B cell (primary cell): ENCODE results near the gene C10orf90. TPM values are rescaled to one million over a fixed set of nuclear protein-coding genes. Genes with fewer than 3 reads are reported as not detected.

ENCODE experiments used
- ATAC-seq: fragments of 200-7000 bp; cut with Tn5 transposase; one replicate; pipeline ENCODE4 v1.10.0; 2021; ENCODE audit warnings: low read depth, mild to moderate bottlenecking, moderate number of reproducible peaks, moderate library complexity
- CTCF ChIA-PET: fragments of 350-600 bp; sonication (Branson Sonifier 250); formaldehyde crosslinking; loops from one replicate; lab custom pipeline; 2021; ENCODE audit warnings: antibody characterized with exemption, inconsistent platforms; lab: Charles Lee
- POLR2A ChIA-PET: fragments of 350-600 bp; sonication (Branson Sonifier 250); formaldehyde crosslinking; loops from one replicate; lab custom pipeline; 2021; ENCODE audit warnings: antibody characterized with exemption; lab: Charles Lee
- DNase-seq: peaks from one replicate; pipeline ENCODE4 v3.0.0; 2013
- H2AFZ ChIP-seq: 2 replicates; pipeline ENCODE4 v1.6.1; 2012; ENCODE audit warnings: mild to moderate bottlenecking, low read depth, low read length; ENCODE audit not compliant: insufficient read depth, poor library complexity, severe bottlenecking
- H3K27ac ChIP-seq, 2 donors: 1 replicate in 1 of 2; 2 replicates in 1 of 2; pipeline ENCODE4 v1.5.1; 2012 to 2013; ENCODE audit warnings: low read length in 2 of 2, mild to moderate bottlenecking in 2 of 2, moderate library complexity in 1 of 2
- H3K27me3 ChIP-seq, 4 experiments: fragments of 200-600 bp in 1 of 4; sonication (generic) in 1 of 4; replicated peaks in 1 of 4; 1 replicate in 2 of 4; 2 replicates in 2 of 4; pipeline versions ENCODE4 v1.6.1 to v1.7.0; 2013 to 2016; ENCODE audit warnings: low read length in 3 of 4, mild to moderate bottlenecking in 2 of 4, mixed read lengths in 1 of 4, moderate library complexity in 1 of 4; ENCODE audit not compliant: insufficient read depth in 4 of 4, control insufficient read depth in 3 of 4; ENCODE audit errors: control extremely low read depth in 1 of 4
- H3K36me3 ChIP-seq, 2 experiments: replicated peaks in 1 of 2; 1 replicate in 1 of 2; 2 replicates in 1 of 2; pipeline versions ENCODE4 v1.6.1 to v1.7.1; 2013; ENCODE audit warnings: low read length in 1 of 2; ENCODE audit not compliant: insufficient read depth in 2 of 2, control insufficient read depth in 1 of 2; ENCODE audit errors: control extremely low read depth in 1 of 2, extremely low read depth in 1 of 2
- H3K4me1 ChIP-seq, 2 donors: fragments of 200-600 bp in 1 of 2; sonication (generic) in 1 of 2; 1 replicate in 1 of 2; 2 replicates in 1 of 2; pipeline versions ENCODE4 v1.5.1 to v1.6.1; 2013 to 2017; ENCODE audit warnings: low read length in 2 of 2; ENCODE audit not compliant: control insufficient read depth in 2 of 2, insufficient read depth in 2 of 2
- H3K4me2 ChIP-seq: replicated peaks from 2 replicates; pipeline ENCODE3; 2012; ENCODE audit warnings: mild to moderate bottlenecking, low read depth, low read length; ENCODE audit not compliant: poor library complexity, severe bottlenecking
- H3K4me3 ChIP-seq, 5 experiments: fragments of 200-600 bp in 1 of 5; sonication (generic) in 1 of 5; 1 replicate in 3 of 5; 2 replicates in 2 of 5; pipeline versions ENCODE4 v1.5.1 to v1.7.0; 2011 to 2016; ENCODE audit warnings: low read length in 4 of 5, mild to moderate bottlenecking in 4 of 5, low read depth in 2 of 5, control low read depth in 1 of 5, moderate library complexity in 1 of 5; ENCODE audit not compliant: insufficient read depth in 1 of 5; ENCODE audit errors: control extremely low read depth in 1 of 5, extremely low read depth in 1 of 5
- H3K79me2 ChIP-seq: fragments of 200-600 bp; sonication (generic); one replicate; pipeline ENCODE4 v1.6.0; 2016; ENCODE audit warnings: low read length; ENCODE audit not compliant: control insufficient read depth, insufficient read depth
- H3K9ac ChIP-seq: fragments of 200-600 bp; sonication (generic); 2 replicates; pipeline ENCODE4 v1.6.1; 2017; ENCODE audit warnings: mild to moderate bottlenecking, low read length, moderate library complexity
- H3K9me3 ChIP-seq, 3 donors: one replicate each; pipeline versions ENCODE4 v1.6.1 to v1.7.1; 2013; ENCODE audit warnings: low read length in 2 of 3; ENCODE audit not compliant: control insufficient read depth in 2 of 3, insufficient read depth in 1 of 3; ENCODE audit errors: control extremely low read depth in 1 of 3
- H4K20me1 ChIP-seq: 2 replicates; pipeline ENCODE4 v1.6.0; 2012; ENCODE audit warnings: mild to moderate bottlenecking, low read length; ENCODE audit not compliant: insufficient read depth, control insufficient read depth, poor library complexity, severe bottlenecking
- H3K27ac Mint-ChIP-seq: one replicate; pipeline ENCODE4 v1.8.0; 2021; ENCODE audit warnings: mixed read lengths
- H3K27me3 Mint-ChIP-seq: one replicate; pipeline ENCODE4 v1.8.0; 2021; ENCODE audit warnings: mixed read lengths
- H3K4me1 Mint-ChIP-seq: one replicate; pipeline ENCODE4 v1.8.0; 2021; ENCODE audit warnings: mixed read lengths
- H3K4me3 Mint-ChIP-seq: one replicate; pipeline ENCODE4 v1.8.0; 2021; ENCODE audit warnings: mixed read lengths
- H3K9me3 Mint-ChIP-seq: one replicate; pipeline ENCODE4 v1.8.0; 2022; ENCODE audit warnings: mixed read lengths; ENCODE audit not compliant: insufficient read depth
- CTCF ChIP-seq: fragments of 200-600 bp; IDR thresholded peaks from one replicate; pipeline ENCODE4 v1.8.0; 2022; ENCODE audit warnings: antibody characterized with exemption, mild to moderate bottlenecking
- EZH2 ChIP-seq: IDR thresholded peaks from 2 replicates; pipeline ENCODE4 v1.6.1; 2012; ENCODE audit warnings: borderline replicate concordance, low read depth, mild to moderate bottlenecking, moderate library complexity, low read length; ENCODE audit not compliant: insufficient read depth, poor library complexity, severe bottlenecking
- WGBS: methylation state at CpG from one replicate; pipeline ENCODE4 v1.1.5; 2013; ENCODE audit warnings: missing lambda C conversion rate; ENCODE audit not compliant: insufficient coverage; 5-methylcytosine and 5-hydroxymethylcytosine counted together
- intact Hi-C: fragments of 100-400 bp; cut with micrococcal nuclease; formaldehyde crosslinking; loops from one replicate; pipeline ENCODE4 v1.10.0; 2022
- polyA plus RNA-seq: library from polyadenylated mRNA; depleted of rRNA; stranded (reverse); fragments of >200 nt; gene quantifications from 2 replicates; pipeline ENCODE4 v1.2.3, GENCODE V29; 2012
- total RNA-seq, 2 donors: library from RNA; stranded (reverse); fragments of 120-200 nt in 1 of 2; gene quantifications; 1 replicate in 1 of 2; 2 replicates in 1 of 2; pipeline versions ENCODE4 v1.2.3 to v1.2.4, GENCODE V29; 2013 to 2022

Gene C10orf90
- total and polyA plus RNA-seq, 2 donors (not counting 1 experiment from before 2014, with no cell fraction given) = not detected

- Histone ChIP-seq H3K27me3 (no peaks in the 10 kb centered on the region), H3K4me2 (no peak overlapping the region), H3K79me2 (no peaks in the 10 kb centered on the region), H3K9ac (no peak overlapping the region), H4K20me1 (no peaks in the 10 kb centered on the region), H3K4me3 (no peak overlapping the region), H3K27ac (no peak overlapping the region), H3K9me3 (no peaks in the 10 kb centered on the region), H3K4me1 (no peaks in the 10 kb centered on the region), H2AFZ (no peak overlapping the region), H3K36me3 (no peaks in the 10 kb centered on the region)
- Mint-ChIP-seq H3K27ac (no peak overlapping the region), H3K9me3 (no peaks in the 10 kb centered on the region), H3K4me1 (no peaks in the 10 kb centered on the region), H3K4me3 (no peak overlapping the region), H3K27me3 (no peaks in the 10 kb centered on the region)
- POLR2A ChIA-PET = no interaction called here
- intact Hi-C loops = no loop called here
- 100% methylated on average over 1 of the region's 2 CpGs for WGBS
- DNase-seq (no peak), ATAC-seq (no peak)
- CTCF ChIA-PET = no interaction called here
- TF ChIP-seq CTCF (no peak), EZH2 (no peak)
These were observed 75.3 kb downstream of the C10orf90 start for GRCh38 chr10:126595160-126595559.

GRCh38 chr10:126593968-126594701, 76.4 kb downstream of the C10orf90 start:
- Mint-ChIP-seq H3K9me3 (no peaks in the 10 kb centered on the region), H3K27ac (no peak overlapping the region), H3K4me3 (no peak overlapping the region), H3K4me1 (no peaks in the 10 kb centered on the region), H3K27me3 (no peaks in the 10 kb centered on the region)
- Histone ChIP-seq H3K27ac (no peak overlapping the region), H4K20me1 (no peaks in the 10 kb centered on the region), H3K9ac (no peak overlapping the region), H3K4me2 (no peak overlapping the region), H3K79me2 (no peaks in the 10 kb centered on the region), H3K4me3 (no peak overlapping the region), H3K4me1 (no peaks in the 10 kb centered on the region), H3K9me3 (no peaks in the 10 kb centered on the region), H3K36me3 (no peaks in the 10 kb centered on the region), H3K27me3 (no peaks in the 10 kb centered on the region), H2AFZ (no peak overlapping the region)
- POLR2A ChIA-PET = no interaction called here
- ATAC-seq = no peak
- CTCF ChIA-PET = no interaction called here
- TF ChIP-seq CTCF (no peak), EZH2 (no peak)
- 88% methylated on average over 3 of the region's 4 CpGs for WGBS
- no peak for DNase-seq
- intact Hi-C loops = no loop called here
